ENCODE results near the gene EDN2.

EDN2 gene

DNA sequence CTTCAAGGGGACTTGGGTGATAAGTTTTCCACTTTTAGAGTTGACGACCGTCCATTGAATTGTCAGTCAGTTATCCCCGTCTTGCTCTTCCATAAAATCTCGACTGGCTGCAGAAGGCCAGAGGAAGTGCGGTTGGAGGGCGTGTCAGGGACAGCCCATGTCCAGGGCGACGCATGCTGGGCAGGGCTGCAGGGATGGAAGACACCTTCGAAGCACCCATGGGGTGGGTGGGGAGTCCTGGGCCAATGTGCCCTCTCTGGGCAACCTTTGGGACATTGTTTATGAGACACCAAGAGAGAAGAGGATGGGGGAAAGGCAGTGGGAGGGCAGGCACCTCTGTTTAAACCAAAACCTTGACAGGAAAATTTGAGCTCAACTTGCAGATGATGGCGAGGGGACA lies 38.6 kb upstream of the EDN2 start:
- no peak for DNase-seq (ENCODE audit: low read depth)
- TF ChIP-seq, protein P1, sequence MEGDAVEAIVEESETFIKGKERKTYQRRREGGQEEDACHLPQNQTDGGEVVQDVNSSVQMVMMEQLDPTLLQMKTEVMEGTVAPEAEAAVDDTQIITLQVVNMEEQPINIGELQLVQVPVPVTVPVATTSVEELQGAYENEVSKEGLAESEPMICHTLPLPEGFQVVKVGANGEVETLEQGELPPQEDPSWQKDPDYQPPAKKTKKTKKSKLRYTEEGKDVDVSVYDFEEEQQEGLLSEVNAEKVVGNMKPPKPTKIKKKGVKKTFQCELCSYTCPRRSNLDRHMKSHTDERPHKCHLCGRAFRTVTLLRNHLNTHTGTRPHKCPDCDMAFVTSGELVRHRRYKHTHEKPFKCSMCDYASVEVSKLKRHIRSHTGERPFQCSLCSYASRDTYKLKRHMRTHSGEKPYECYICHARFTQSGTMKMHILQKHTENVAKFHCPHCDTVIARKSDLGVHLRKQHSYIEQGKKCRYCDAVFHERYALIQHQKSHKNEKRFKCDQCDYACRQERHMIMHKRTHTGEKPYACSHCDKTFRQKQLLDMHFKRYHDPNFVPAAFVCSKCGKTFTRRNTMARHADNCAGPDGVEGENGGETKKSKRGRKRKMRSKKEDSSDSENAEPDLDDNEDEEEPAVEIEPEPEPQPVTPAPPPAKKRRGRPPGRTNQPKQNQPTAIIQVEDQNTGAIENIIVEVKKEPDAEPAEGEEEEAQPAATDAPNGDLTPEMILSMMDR (conservative IDR thresholded peaks at IDR 0.05; ENCODE audit: low read depth, low read length): no peak
- no peak overlapping the region for H3K4me3 ChIP-seq (ENCODE audit: low read depth, low read length)

DNA sequence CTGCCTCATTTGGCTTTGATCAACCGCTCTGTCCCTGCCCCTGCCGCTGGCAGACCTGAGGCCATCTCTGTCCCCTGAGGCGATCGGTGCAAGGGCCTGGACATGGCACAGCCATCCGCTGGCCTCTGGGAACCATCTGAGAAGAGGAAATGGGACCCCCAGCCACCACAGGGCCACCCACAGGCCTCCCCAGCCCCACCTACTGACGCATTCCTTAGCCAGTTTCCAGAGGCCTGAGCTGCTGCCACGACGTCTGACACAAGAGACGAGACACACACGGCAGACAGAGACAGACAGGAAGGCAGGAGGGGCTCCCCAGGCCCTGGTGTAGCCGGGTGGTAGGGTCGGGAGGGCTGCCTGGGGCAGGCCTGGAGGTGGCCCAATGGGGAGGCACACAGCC lies 37.3 kb upstream of the EDN2 start:
- DNase-seq (ENCODE audit: low read depth): no peak
- H3K4me3 ChIP-seq (ENCODE audit: low read depth, low read length): no peak overlapping the region
- TF ChIP-seq, protein P1 (conservative IDR thresholded peaks at IDR 0.05; ENCODE audit: low read depth, low read length): no peak

DNA sequence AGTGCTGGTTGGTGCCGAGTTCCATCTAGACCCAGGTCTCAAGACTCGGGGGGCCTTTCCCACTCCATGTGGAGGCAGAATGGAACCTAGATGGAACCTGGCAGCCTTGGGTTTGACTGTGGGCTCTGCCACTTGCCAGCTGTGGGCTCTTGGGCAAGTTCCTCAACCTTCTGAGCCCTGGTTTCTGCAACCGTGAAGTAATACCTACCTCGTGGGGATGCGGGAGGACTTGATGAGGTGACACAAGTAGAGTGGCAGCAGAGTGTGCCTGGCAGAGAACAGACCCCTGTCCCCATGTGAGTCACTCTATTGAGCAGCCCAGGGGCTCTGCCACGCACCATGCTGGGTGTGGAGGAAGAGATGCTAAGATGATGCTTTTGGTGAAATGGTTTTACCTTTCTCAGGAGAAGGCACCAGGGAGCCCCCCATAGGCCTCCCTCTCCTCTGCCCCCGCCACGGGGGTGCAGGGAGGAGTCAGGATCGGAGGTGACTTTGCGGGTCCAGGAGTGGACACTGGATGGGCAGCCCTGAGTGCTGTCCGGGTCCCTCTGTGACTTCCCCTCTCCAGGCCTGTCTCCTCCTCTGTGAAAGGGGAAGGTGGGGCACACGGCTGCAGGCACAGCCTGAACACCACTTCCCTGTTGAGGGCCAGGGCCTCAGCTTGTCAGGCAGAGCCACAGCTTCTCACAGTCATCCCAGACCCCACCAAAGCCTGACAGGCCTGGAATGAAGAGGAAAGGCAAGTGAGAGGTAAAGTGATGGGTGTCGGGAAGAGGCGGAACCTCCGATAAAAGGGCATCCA lies 36.7 kb upstream of the EDN2 start:
- H3K4me3 ChIP-seq (ENCODE audit: low read depth, low read length): no peak overlapping the region
- no peak for DNase-seq (ENCODE audit: low read depth)
- TF ChIP-seq, protein P1 (conservative IDR thresholded peaks at IDR 0.05; ENCODE audit: low read depth, low read length): no peak

DNA sequence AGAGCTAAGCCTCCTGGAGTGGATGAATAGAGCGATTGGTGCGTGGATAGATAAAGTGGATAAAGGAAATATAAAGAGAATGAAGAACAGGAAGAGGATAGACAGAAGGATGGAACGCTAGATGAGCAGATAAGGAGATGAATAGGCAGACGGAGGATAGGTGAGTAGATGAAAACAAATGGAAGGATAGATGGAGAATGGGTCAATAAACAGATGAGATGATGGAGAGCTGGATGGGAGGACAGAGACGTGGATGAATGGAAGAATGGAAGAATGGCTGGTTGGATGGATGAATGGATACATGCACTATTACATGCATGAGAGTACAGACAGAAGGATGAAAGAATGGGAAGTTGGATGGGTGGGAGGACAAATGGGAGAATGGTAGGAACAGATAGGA lies 35.2 kb upstream of the EDN2 start:
- no peak for DNase-seq (ENCODE audit: low read depth)
- H3K4me3 ChIP-seq (ENCODE audit: low read depth, low read length): no peak overlapping the region
- TF ChIP-seq, protein P1 (conservative IDR thresholded peaks at IDR 0.05; ENCODE audit: low read depth, low read length): no peak

DNA sequence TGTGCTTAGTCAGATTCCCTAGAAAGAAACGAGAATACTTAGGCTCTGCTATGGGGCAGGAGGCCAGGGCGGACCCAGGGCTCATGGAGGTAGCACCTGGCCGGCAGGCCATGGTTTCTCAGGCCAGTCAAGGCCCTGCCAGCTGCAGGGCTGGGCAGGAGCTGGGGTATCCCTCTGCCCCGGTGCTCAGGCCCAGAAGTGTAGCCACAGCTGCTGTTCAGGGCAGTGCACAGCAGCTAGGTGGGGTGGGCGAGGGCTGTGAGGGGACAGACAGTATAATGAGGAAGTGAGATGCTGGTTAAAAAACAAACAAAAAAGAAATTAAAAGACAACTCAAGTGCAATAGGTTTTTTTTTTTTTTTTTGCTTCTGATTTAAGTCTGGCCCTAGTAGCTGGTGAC lies 34.0 kb upstream of the EDN2 start:
- TF ChIP-seq, protein P1 (conservative IDR thresholded peaks at IDR 0.05; ENCODE audit: low read depth, low read length): no peak
- no peak for DNase-seq (ENCODE audit: low read depth)

DNA sequence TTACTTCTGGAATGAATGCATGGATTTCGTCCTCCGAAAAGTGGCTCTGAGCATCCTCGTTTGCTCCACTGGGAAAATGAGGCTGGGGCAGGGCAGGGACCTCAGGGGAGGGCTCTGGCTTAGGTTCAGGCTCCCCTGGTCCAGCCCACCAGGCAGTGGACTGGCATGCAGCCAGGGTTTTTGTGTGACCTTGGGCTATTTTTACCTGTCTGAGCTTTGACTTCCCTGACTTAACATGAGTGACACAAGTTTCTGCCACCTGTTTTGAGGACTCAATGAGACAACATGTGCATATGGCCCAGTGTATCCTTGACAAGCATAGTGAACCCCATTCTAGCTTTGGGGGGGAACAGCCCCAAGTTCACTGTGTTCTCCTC lies 32.6 kb upstream of the EDN2 start:
- TF ChIP-seq, protein P1 (conservative IDR thresholded peaks at IDR 0.05; ENCODE audit: low read depth, low read length): no peak
- DNase-seq (ENCODE audit: low read depth): no peak
- no peak overlapping the region for H3K4me3 ChIP-seq (ENCODE audit: low read depth, low read length)

More for the DNA sequence above, 34.0 kb upstream of the EDN2 start:
- no peak overlapping the region for H3K4me3 ChIP-seq (ENCODE audit: low read depth, low read length)

Measured in choroid plexus epithelial cell (primary cell).